Fibroblast of pulmonary artery (primary cell): ENCODE results near the gene KIF13A.
"Not testable (repeated sequence)": the region's sequence is repeated elsewhere in the genome, so short reads cannot be mapped to it uniquely, and the experiment has no call there.

Source experiments
- DNase-seq: peaks from one replicate; pipeline ENCODE4 v3.0.0-alpha.2; 2010; ENCODE audit warnings: low read depth
- H3K4me3 ChIP-seq: replicated peaks from 2 replicates; pipeline ENCODE4 v1.5.1; 2011; ENCODE audit warnings: low read depth, mild to moderate bottlenecking, control low read depth, low read length, moderate library complexity
- TF ChIP-seq, protein P1 (sequence below): IDR thresholded peaks from 2 replicates; pipeline ENCODE4 v1.5.1; 2011; ENCODE audit warnings: mild to moderate bottlenecking, control low read depth, low read length, inconsistent platforms; ENCODE audit errors: missing control alignments

KIF13A gene

GRCh38 chr6:17744019-17744756 lies 243.2 kb downstream of the KIF13A start:
- DNase-seq, result no peak
- TF ChIP-seq, protein P1, sequence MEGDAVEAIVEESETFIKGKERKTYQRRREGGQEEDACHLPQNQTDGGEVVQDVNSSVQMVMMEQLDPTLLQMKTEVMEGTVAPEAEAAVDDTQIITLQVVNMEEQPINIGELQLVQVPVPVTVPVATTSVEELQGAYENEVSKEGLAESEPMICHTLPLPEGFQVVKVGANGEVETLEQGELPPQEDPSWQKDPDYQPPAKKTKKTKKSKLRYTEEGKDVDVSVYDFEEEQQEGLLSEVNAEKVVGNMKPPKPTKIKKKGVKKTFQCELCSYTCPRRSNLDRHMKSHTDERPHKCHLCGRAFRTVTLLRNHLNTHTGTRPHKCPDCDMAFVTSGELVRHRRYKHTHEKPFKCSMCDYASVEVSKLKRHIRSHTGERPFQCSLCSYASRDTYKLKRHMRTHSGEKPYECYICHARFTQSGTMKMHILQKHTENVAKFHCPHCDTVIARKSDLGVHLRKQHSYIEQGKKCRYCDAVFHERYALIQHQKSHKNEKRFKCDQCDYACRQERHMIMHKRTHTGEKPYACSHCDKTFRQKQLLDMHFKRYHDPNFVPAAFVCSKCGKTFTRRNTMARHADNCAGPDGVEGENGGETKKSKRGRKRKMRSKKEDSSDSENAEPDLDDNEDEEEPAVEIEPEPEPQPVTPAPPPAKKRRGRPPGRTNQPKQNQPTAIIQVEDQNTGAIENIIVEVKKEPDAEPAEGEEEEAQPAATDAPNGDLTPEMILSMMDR, result no peak
- no peak overlapping the region for H3K4me3 ChIP-seq

GRCh38 chr6:17741507-17741906 lies 245.9 kb downstream of the KIF13A start:
- no peak overlapping the region for H3K4me3 ChIP-seq

DNA sequence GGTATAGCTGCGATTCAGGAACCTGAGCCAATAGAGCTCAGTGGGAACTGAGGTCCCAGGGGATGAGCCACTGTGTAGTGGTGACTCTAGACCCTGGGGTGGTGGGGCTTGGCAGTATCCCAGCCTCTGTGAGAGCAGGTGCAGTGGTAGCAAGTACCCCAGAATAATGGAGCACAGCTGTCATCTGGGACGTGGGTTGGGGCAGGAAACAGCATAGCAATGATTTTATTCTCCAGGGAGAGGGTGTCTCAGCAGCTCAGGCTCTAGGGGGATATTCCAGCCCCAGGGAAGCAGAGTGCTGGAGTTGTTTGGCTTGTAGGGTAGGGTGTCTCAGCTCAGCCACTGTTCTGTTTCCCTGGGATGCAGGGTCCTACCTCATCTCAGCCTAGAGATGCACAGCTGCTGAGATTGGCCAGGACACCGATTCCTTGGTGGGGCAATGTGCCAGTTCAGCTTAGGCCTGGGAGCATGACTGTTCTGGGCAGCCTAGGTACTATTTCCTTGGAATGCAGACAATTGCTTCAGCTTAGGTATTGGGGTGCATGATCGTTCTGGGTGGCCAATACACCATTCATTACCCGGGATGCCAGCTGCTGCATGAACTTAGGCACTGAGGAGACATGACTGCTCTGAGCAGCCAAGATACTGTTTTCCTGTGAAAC lies 246.7 kb downstream of the KIF13A start:
- DNase-seq, result no peak
- TF ChIP-seq, protein P1, result no peak
- H3K4me3 ChIP-seq, result no peak overlapping the region

More at GRCh38 chr6:17741507-17741906, 245.9 kb downstream of the KIF13A start:
- no peak for DNase-seq
- TF ChIP-seq, protein P1, result no peak

DNA sequence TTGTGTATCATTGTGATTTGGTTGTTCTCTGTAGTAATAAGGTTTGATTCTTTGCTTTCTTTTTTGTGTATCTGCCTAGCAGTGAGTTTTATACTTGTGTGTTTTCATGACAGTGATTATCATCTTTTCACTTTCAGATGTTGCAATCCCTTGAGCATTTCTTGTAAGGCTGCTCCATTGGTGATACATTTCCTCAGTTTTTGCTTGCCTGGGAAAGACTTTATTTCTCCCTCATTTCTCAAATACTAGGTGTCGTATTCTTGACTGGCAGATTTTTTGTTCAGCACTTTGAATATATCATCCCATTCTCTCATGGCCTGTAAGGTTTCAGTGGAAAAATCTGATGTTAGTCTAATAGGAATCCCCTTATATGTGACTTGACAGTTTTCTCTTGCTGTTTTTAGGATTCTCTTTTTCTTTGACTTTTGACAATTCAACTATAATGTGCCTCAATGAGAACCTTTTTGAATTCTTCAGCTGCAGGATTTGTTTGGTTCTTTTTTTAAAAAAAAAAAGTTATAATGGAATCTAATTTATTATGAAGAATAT lies 249.7 kb downstream of the KIF13A start:
- TF ChIP-seq, protein P1, result no peak
- no peak overlapping the region for H3K4me3 ChIP-seq
- DNase-seq, result no peak

- not testable (repeated sequence) for DNase-seq, H3K4me3 ChIP-seq
Observed at GRCh38 chr6:17735311-17735710, 252.1 kb downstream of the KIF13A start.

GRCh38 chr6:17730078-17730704 lies 257.2 kb downstream of the KIF13A start:
- TF ChIP-seq, protein P1, result no peak

More at GRCh38 chr6:17730078-17730704, 257.2 kb downstream of the KIF13A start:
- no peak overlapping the region for H3K4me3 ChIP-seq
- DNase-seq, result no peak
